Esophagus (tissue), 2 donors: ENCODE data around the gene MYRIP. TPM values are rescaled to one million over a fixed set of nuclear protein-coding genes. Genes with fewer than 3 reads are reported as not detected.
"Not testable (repeated sequence)": the region's sequence is repeated elsewhere in the genome, so short reads cannot be mapped to it uniquely, and the experiment has no call there.

ENCODE experiments used
- H3K27ac ChIP-seq, 2 donors: one replicate each; pipeline ENCODE4 v1.5.1; 2013; ENCODE audit warnings: low read depth in 2 of 2, mild to moderate bottlenecking in 2 of 2, inconsistent platforms in 1 of 2, low read length in 1 of 2, moderate library complexity in 1 of 2
- H3K27me3 ChIP-seq, 2 donors: one replicate each; pipeline ENCODE4 v1.6.1; 2013; ENCODE audit warnings: low read length in 2 of 2, control low read depth in 1 of 2, mild to moderate bottlenecking in 1 of 2; ENCODE audit not compliant: insufficient read depth in 2 of 2, control insufficient read depth in 1 of 2
- H3K36me3 ChIP-seq, 2 donors: one replicate each; pipeline ENCODE4 v1.6.1; 2013; ENCODE audit warnings: low read length in 1 of 2; ENCODE audit not compliant: control insufficient read depth in 2 of 2, insufficient read depth in 2 of 2
- H3K4me1 ChIP-seq, 2 donors: one replicate each; pipeline ENCODE4 v1.6.1; 2013; ENCODE audit warnings: low read length in 1 of 2; ENCODE audit not compliant: control insufficient read depth in 2 of 2, insufficient read depth in 2 of 2
- H3K4me3 ChIP-seq, 2 donors: one replicate each; pipeline ENCODE4 v1.5.1; 2013; ENCODE audit warnings: low read length in 2 of 2, mild to moderate bottlenecking in 2 of 2, low read depth in 1 of 2, moderate library complexity in 1 of 2
- H3K9me3 ChIP-seq, 2 donors: one replicate each; pipeline ENCODE4 v1.6.1; 2013; ENCODE audit warnings: mild to moderate bottlenecking in 2 of 2, low read depth in 1 of 2, low read length in 1 of 2, moderate library complexity in 1 of 2; ENCODE audit not compliant: control insufficient read depth in 2 of 2, insufficient read depth in 1 of 2
- WGBS, 2 donors: extraction: QIAGEN DNeasy Blood & Tissue Kit; methylation state at CpG; one replicate each; pipeline ENCODE4 v1.1.7; 2013; 5-methylcytosine and 5-hydroxymethylcytosine counted together
- polyA plus RNA-seq, 2 donors: library from polyadenylated mRNA; stranded (reverse); fragments of 200-250 nt; gene quantifications; one replicate each; pipeline ENCODE4 v1.2.3, GENCODE V29; 2013
- donor health status: healthy with polysubstance abuse.
- donor health status: Bipolar disorder and iron deficiency.

The MYRIP gene
- polyA plus RNA-seq, 2 donors, result 0.29 to 0.55 TPM

- H3K9me3 ChIP-seq, result no peaks in the 10 kb centered on the region
- peaks cover 9 to 12% of the 10 kb centered on the region in 2 donors for H3K4me1 ChIP-seq
- H3K27me3 ChIP-seq, result peaks cover 4 to 12% of the 10 kb centered on the region in 2 donors
- no peak overlapping the region for H3K4me3 ChIP-seq
- no peak overlapping the region for H3K27ac ChIP-seq
- no peaks in the 10 kb centered on the region for H3K36me3 ChIP-seq
Observed at GRCh38 chr3:39814007-39814406, 4.6 kb downstream of the MYRIP start.

- H3K36me3 ChIP-seq, result no peaks in the 10 kb centered on the region
- H3K9me3 ChIP-seq, result no peaks in the 10 kb centered on the region
- no peaks in the 10 kb centered on the region for H3K4me1 ChIP-seq
- no peaks in the 10 kb centered on the region for H3K27me3 ChIP-seq
- no peak overlapping the region for H3K4me3 ChIP-seq
- WGBS, 2 donors, result 25 to 30% methylated on average over 3 of the region's 3 CpGs
- no peak overlapping the region for H3K27ac ChIP-seq
Observed at GRCh38 chr3:39819899-39820298, 10.5 kb downstream of the MYRIP start.

GRCh38 chr3:39833764-39834163, 24.4 kb downstream of the MYRIP start:
- not testable (repeated sequence) for H3K27me3 ChIP-seq, H3K9me3 ChIP-seq, H3K36me3 ChIP-seq, H3K4me1 ChIP-seq, H3K4me3 ChIP-seq, H3K27ac ChIP-seq
- 87 to 88% methylated on average over 4 of the region's 4 CpGs for WGBS, 2 donors

GRCh38 chr3:39839484-39839883, 30.1 kb downstream of the MYRIP start:
- H3K9me3 ChIP-seq, result no peaks in the 10 kb centered on the region
- H3K4me1 ChIP-seq, result no peaks in the 10 kb centered on the region
- no peaks in the 10 kb centered on the region for H3K36me3 ChIP-seq
- H3K27ac ChIP-seq, result no peak overlapping the region
- 76 to 84% methylated on average over 7 of the region's 7 CpGs for WGBS, 2 donors
- no peaks in the 10 kb centered on the region for H3K27me3 ChIP-seq
- no peak overlapping the region for H3K4me3 ChIP-seq

GRCh38 chr3:39843440-39843839, 34.0 kb downstream of the MYRIP start:
- Histone ChIP-seq H3K9me3 (no peaks in the 10 kb centered on the region), H3K27ac (no peak overlapping the region), H3K36me3 (no peaks in the 10 kb centered on the region), H3K4me3 (no peak overlapping the region), H3K27me3 (no peaks in the 10 kb centered on the region), H3K4me1 (no peaks in the 10 kb centered on the region)
- WGBS, 2 donors, result 78 to 83% methylated on average over 1 of the region's 1 CpG

GRCh38 chr3:39848365-39848764, 39.0 kb downstream of the MYRIP start:
- H3K9me3 ChIP-seq, result no peaks in the 10 kb centered on the region
- no peaks in the 10 kb centered on the region for H3K36me3 ChIP-seq
- no peak overlapping the region for H3K4me3 ChIP-seq
- no peak overlapping the region for H3K27ac ChIP-seq
- no peaks in the 10 kb centered on the region for H3K4me1 ChIP-seq
- H3K27me3 ChIP-seq, result no peaks in the 10 kb centered on the region

GRCh38 chr3:39849992-39850715, 40.7 kb downstream of the MYRIP start:
- H3K9me3 ChIP-seq, result no peaks in the 10 kb centered on the region
- H3K27me3 ChIP-seq, result no peaks in the 10 kb centered on the region
- no peaks in the 10 kb centered on the region for H3K4me1 ChIP-seq
- no peaks in the 10 kb centered on the region for H3K36me3 ChIP-seq
- no peak overlapping the region for H3K4me3 ChIP-seq
- no peak overlapping the region for H3K27ac ChIP-seq
- WGBS, 2 donors, result 57 to 68% methylated on average over 3 of the region's 3 CpGs

GRCh38 chr3:39850716-39851032, 41.3 kb downstream of the MYRIP start:
- Histone ChIP-seq H3K4me3 (no peak overlapping the region), H3K27me3 (no peaks in the 10 kb centered on the region), H3K9me3 (peaks cover 0 to 3% of the 10 kb centered on the region in 2 donors), H3K4me1 (no peaks in the 10 kb centered on the region), H3K27ac (no peak overlapping the region), H3K36me3 (no peaks in the 10 kb centered on the region)
- 36 to 48% methylated on average over 2 of the region's 2 CpGs for WGBS, 2 donors

- H3K27me3 ChIP-seq, result no peaks in the 10 kb centered on the region
- H3K4me3 ChIP-seq, result no peak overlapping the region
- H3K9me3 ChIP-seq, result peaks cover 4 to 7% of the 10 kb centered on the region in 2 donors
- H3K27ac ChIP-seq, result no peak overlapping the region
- no peaks in the 10 kb centered on the region for H3K36me3 ChIP-seq
- no peaks in the 10 kb centered on the region for H3K4me1 ChIP-seq
- WGBS, 2 donors, result 82 to 89% methylated on average over 3 of the region's 3 CpGs
Observed at GRCh38 chr3:39855517-39855916, 46.1 kb downstream of the MYRIP start.

- H3K4me1 ChIP-seq, result no peaks in the 10 kb centered on the region
- peaks cover 0 to 3% of the 10 kb centered on the region in 2 donors for H3K9me3 ChIP-seq
- H3K4me3 ChIP-seq, result no peak overlapping the region
- no peaks in the 10 kb centered on the region for H3K27me3 ChIP-seq
- H3K36me3 ChIP-seq, result no peaks in the 10 kb centered on the region
- WGBS, 2 donors, result 79 to 80% methylated on average over 2 of the region's 2 CpGs
- H3K27ac ChIP-seq, result no peak overlapping the region
Observed at GRCh38 chr3:39869890-39870289, 60.5 kb downstream of the MYRIP start.
